IPS-20b (cell line): ENCODE data around the gene C13orf46.

Experiments
- H3K27ac ChIP-seq: one replicate; pipeline ENCODE4 v1.5.1; 2013; ENCODE audit warnings: low read length
- H3K27me3 ChIP-seq: 2 replicates; pipeline ENCODE4 v1.6.1; 2013; ENCODE audit warnings: mild to moderate bottlenecking, low read length, inconsistent platforms; ENCODE audit not compliant: insufficient read depth
- H3K36me3 ChIP-seq: 2 replicates; pipeline ENCODE4 v1.6.1; 2013; ENCODE audit warnings: low read depth, mild to moderate bottlenecking, inconsistent platforms, low read length, moderate library complexity; ENCODE audit not compliant: insufficient read depth
- H3K4me1 ChIP-seq: 2 replicates; pipeline ENCODE4 v1.6.1; 2013; ENCODE audit warnings: mild to moderate bottlenecking, control low read depth, inconsistent platforms, low read length, moderate library complexity; ENCODE audit not compliant: insufficient read depth
- H3K4me3 ChIP-seq: 2 replicates; pipeline ENCODE4 v1.5.1; 2013; ENCODE audit warnings: mild to moderate bottlenecking, low read length, inconsistent platforms
- H3K9ac ChIP-seq: 2 replicates; pipeline ENCODE4 v1.6.1; 2013; ENCODE audit warnings: low read depth, mild to moderate bottlenecking, inconsistent platforms, low read length, moderate library complexity
- H3K9me3 ChIP-seq: 2 replicates; pipeline ENCODE4 v1.6.1; 2013; ENCODE audit warnings: mild to moderate bottlenecking, low read depth, low read length, inconsistent platforms; ENCODE audit not compliant: insufficient read depth

C13orf46 gene

GRCh38 chr13:113946409-113947181 is 27.3 kb downstream of the C13orf46 start:
- Histone ChIP-seq H3K36me3 (no peaks in the 10 kb centered on the region), H3K27me3 (no peaks in the 10 kb centered on the region), H3K9ac (no peak overlapping the region), H3K4me1 (no peaks in the 10 kb centered on the region), H3K27ac (no peak overlapping the region), H3K9me3 (no peaks in the 10 kb centered on the region), H3K4me3 (no peak overlapping the region)

DNA sequence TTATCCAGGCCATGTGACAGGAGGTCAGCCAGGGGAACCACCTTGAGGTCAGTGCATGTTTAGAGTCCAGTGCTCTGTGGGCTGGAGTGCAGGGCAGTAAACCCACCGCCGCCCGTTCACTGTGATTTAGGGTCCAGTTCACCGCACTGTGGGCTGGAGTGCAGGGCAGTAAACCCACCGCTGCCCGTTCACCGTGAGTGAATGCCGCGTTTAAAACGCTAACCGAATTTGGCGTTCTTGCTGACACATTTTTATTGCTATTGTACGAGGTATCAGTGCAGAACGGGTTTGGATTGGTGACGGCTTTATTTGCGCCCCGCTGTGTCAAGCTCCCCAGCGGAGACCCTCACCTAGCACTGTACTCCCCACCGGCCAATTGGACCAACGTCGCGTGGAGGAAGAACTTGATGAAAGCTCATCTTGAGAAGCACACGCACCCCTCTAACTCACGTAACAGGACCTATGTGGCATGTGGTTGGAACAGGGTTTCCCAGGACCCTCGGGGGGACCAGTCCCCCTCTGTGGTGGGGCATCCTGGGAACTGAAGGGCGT is 27.9 kb downstream of the C13orf46 start:
- no peaks in the 10 kb centered on the region for H3K4me1 ChIP-seq
- H3K27me3 ChIP-seq, result no peaks in the 10 kb centered on the region
- no peak overlapping the region for H3K9ac ChIP-seq
- no peak overlapping the region for H3K4me3 ChIP-seq
- no peaks in the 10 kb centered on the region for H3K9me3 ChIP-seq
- H3K27ac ChIP-seq, result no peak overlapping the region
- no peaks in the 10 kb centered on the region for H3K36me3 ChIP-seq

DNA sequence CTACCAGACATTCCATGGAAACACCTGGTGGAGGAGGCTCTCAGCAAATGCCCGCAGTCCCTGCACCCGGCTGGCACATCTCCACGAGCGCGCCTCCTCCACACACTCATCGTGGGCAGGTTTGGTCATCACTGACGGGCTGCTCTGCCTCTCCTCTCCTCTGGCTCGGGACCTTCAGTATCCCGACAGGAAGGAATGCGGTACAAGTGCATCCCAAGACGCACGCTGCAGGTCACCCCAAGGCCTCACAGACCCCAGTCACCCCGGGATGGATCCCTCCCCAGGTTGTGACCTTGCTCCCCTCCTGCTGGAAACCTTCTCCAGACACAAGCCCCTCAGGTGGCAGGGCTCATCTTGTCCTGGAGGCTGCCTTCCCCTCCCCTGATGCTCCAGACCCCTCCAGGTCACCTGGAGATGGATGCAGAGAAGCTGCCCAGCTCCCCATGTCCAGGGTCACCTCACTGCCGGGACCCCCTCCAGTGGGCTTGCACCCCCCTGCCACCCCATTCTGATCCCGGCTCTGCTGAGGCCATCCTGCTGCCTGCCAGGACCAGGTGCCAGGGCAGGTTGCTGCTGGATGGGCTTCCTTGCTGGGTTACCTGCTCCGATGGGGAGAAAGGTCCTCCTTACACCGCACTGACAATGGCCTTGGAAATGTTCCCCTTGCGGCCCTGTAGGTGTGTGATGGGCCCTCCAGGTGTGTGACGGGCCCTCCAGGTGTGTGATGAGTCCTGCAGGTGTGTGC is 29.9 kb downstream of the C13orf46 start:
- Histone ChIP-seq H3K9ac (no peak overlapping the region), H3K27ac (no peak overlapping the region), H3K36me3 (no peaks in the 10 kb centered on the region), H3K4me3 (no peak overlapping the region), H3K9me3 (no peaks in the 10 kb centered on the region), H3K27me3 (no peaks in the 10 kb centered on the region), H3K4me1 (no peaks in the 10 kb centered on the region)

- Histone ChIP-seq H3K27ac (no peak overlapping the region), H3K4me1 (no peaks in the 10 kb centered on the region), H3K4me3 (no peak overlapping the region), H3K27me3 (no peaks in the 10 kb centered on the region), H3K9me3 (no peaks in the 10 kb centered on the region), H3K36me3 (no peaks in the 10 kb centered on the region), H3K9ac (no peak overlapping the region)
These were observed 31.2 kb downstream of the C13orf46 start for GRCh38 chr13:113942591-113943103.

- H3K9ac ChIP-seq, result no peak overlapping the region
- no peaks in the 10 kb centered on the region for H3K4me1 ChIP-seq
- H3K27me3 ChIP-seq, result no peaks in the 10 kb centered on the region
- H3K4me3 ChIP-seq, result no peak overlapping the region
- H3K36me3 ChIP-seq, result no peaks in the 10 kb centered on the region
- no peaks in the 10 kb centered on the region for H3K9me3 ChIP-seq
- no peak overlapping the region for H3K27ac ChIP-seq
These were observed 32.2 kb downstream of the C13orf46 start for GRCh38 chr13:113941571-113942191.

GRCh38 chr13:113939944-113940297 is 34.0 kb downstream of the C13orf46 start:
- Histone ChIP-seq H3K27me3 (no peaks in the 10 kb centered on the region), H3K36me3 (no peaks in the 10 kb centered on the region), H3K4me1 (peaks cover 5% of the 10 kb centered on the region; the same call in 1 of the 2 replicates), H3K9me3 (no peaks in the 10 kb centered on the region), H3K9ac (no peak overlapping the region), H3K27ac (no peak overlapping the region), H3K4me3 (no peak overlapping the region)

DNA sequence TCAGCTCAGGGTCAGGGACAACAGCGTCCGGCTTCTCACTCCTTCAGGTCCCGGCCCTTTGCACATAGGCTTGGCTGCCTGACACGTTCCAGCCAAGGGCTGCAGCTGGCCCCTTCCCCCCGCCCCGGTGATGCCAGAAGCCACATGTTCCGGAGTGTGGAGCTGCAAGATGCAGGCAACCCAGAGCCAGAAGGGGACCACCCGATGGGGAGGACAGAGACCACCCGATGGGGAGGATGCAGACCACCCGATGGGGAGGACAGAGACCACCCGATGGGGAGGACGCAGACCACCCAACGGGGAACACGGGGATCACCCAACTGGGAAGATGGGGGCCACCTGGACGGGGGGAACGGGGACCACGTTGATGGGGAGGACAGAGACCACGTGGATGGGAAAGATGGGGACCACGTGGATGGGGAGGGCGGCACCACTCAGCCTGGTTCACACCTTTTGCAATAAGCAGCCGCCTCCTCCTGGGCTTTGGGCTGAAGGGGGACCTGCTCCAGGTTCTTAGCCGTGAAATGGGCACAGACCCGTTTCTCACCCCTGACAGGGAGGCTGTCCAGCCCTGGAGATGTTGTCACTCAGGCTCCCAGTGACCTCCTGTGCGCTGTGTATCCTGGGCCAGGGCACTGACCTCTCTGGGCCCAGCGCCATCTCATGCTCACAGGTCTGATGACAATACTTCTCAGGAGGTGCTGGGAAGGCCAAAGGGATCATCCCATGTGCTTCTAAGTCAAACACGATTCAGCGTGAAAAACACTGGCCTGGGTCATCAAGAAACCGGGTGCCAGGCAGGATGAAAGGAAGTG is 34.5 kb downstream of the C13orf46 start:
- no peaks in the 10 kb centered on the region for H3K9me3 ChIP-seq
- peaks cover 5% of the 10 kb centered on the region; the same call in 1 of the 2 replicates for H3K4me1 ChIP-seq
- no peaks in the 10 kb centered on the region for H3K27me3 ChIP-seq
- no peak overlapping the region for H3K4me3 ChIP-seq
- H3K27ac ChIP-seq, result no peak overlapping the region
- H3K36me3 ChIP-seq, result no peaks in the 10 kb centered on the region
- H3K9ac ChIP-seq, result no peak overlapping the region

- Histone ChIP-seq H3K27me3 (no peaks in the 10 kb centered on the region), H3K27ac (no peak overlapping the region), H3K4me3 (no peak overlapping the region), H3K36me3 (no peaks in the 10 kb centered on the region), H3K4me1 (peaks cover 5% of the 10 kb centered on the region; the same call in 1 of the 2 replicates), H3K9me3 (no peaks in the 10 kb centered on the region), H3K9ac (no peak overlapping the region)
These were observed 35.2 kb downstream of the C13orf46 start for GRCh38 chr13:113938716-113939115.

DNA sequence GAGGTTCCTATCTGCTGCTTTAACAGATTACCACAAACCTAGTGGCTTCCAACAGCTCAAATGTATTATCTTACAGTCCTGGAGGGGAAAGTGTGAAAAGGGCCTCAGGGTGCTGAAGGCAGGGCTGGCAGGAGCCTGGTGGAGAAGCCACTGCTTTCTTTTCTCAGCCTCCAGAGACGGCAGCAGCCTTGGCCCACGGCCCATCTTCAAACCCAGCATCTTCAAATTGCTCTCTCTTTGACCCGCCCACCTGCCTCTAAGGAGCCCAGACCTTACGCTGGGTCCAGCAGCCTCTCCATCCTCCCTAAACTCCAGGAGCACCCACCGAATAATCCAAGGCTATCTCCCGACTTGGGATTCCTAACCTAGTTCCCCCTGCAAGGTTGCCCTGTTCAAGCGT is 35.6 kb downstream of the C13orf46 start:
- Histone ChIP-seq H3K4me3 (no peak overlapping the region), H3K27me3 (no peaks in the 10 kb centered on the region), H3K27ac (no peak overlapping the region), H3K4me1 (peaks cover 5% of the 10 kb centered on the region; the same call in 1 of the 2 replicates), H3K9ac (no peak overlapping the region), H3K36me3 (no peaks in the 10 kb centered on the region), H3K9me3 (no peaks in the 10 kb centered on the region)

- no peak overlapping the region for H3K27ac ChIP-seq
- H3K4me3 ChIP-seq, result no peak overlapping the region
- H3K4me1 ChIP-seq, result peaks cover 5% of the 10 kb centered on the region; the same call in 1 of the 2 replicates
- H3K9me3 ChIP-seq, result no peaks in the 10 kb centered on the region
- no peaks in the 10 kb centered on the region for H3K27me3 ChIP-seq
- H3K9ac ChIP-seq, result no peak overlapping the region
- H3K36me3 ChIP-seq, result no peaks in the 10 kb centered on the region
These were observed 36.2 kb downstream of the C13orf46 start for GRCh38 chr13:113937527-113938180.
